COLO668 (cell line): ENCODE measurements around the gene LIPN.
"Not testable (repeated sequence)": the region's sequence is repeated elsewhere in the genome, so short reads cannot be mapped to it uniquely, and the experiment has no call there.

Experiments used
- DNase-seq: peaks from one replicate; lab custom pipeline; 2025; ENCODE audit not compliant: unreplicated experiment; lab: John Stamatoyannopoulos, UW

LIPN gene

GRCh38 chr10:88759366-88760101 lies at the start of gene LIPN:
Gene LIPN (plus strand): TSS chr10:88760020. CDS start chr10:88761406, 1,386 bp downstream.
- DNase-seq = no peak

GRCh38 chr10:88715517-88715916 lies 44.3 kb upstream of the LIPN start:
- DNase-seq = no peak

GRCh38 chr10:88721392-88721791 lies 38.4 kb upstream of the LIPN start:
- no peak for DNase-seq

GRCh38 chr10:88725798-88726197 lies 34.0 kb upstream of the LIPN start:
- no peak for DNase-seq

GRCh38 chr10:88728107-88728763 lies 31.6 kb upstream of the LIPN start:
- DNase-seq = peak; percentile 1

GRCh38 chr10:88730864-88731263 lies 29.0 kb upstream of the LIPN start:
- DNase-seq = no peak

GRCh38 chr10:88731296-88731695 lies 28.5 kb upstream of the LIPN start:
- no peak for DNase-seq

GRCh38 chr10:88733215-88733614 lies 26.6 kb upstream of the LIPN start:
- no peak for DNase-seq

GRCh38 chr10:88735661-88736060 lies 24.2 kb upstream of the LIPN start:
- DNase-seq = no peak

GRCh38 chr10:88741921-88742320 lies 17.9 kb upstream of the LIPN start:
- not testable (repeated sequence) for DNase-seq

- DNase-seq = no peak
Measured at GRCh38 chr10:88742448-88742847, 17.4 kb upstream of the LIPN start.

- DNase-seq = peak; percentile 38
Measured at GRCh38 chr10:88744002-88744401, 15.8 kb upstream of the LIPN start.

GRCh38 chr10:88745633-88746032 lies 14.2 kb upstream of the LIPN start:
- no peak for DNase-seq

GRCh38 chr10:88754287-88754686 lies 5.5 kb upstream of the LIPN start:
- no peak for DNase-seq

- DNase-seq = no peak
Measured at GRCh38 chr10:88755753-88756152, 4.1 kb upstream of the LIPN start.

GRCh38 chr10:88756660-88757059 lies 3.2 kb upstream of the LIPN start:
- DNase-seq = no peak

- DNase-seq = no peak
Measured at GRCh38 chr10:88762906-88763305, 3.1 kb downstream of the LIPN start.

GRCh38 chr10:88763441-88763840 lies 3.6 kb downstream of the LIPN start:
- DNase-seq = no peak

- DNase-seq = no peak
Measured at GRCh38 chr10:88764110-88764509, 4.3 kb downstream of the LIPN start.

GRCh38 chr10:88765816-88766215 lies 6.0 kb downstream of the LIPN start:
- DNase-seq = no peak

GRCh38 chr10:88769384-88769783 lies 9.6 kb downstream of the LIPN start:
- no peak for DNase-seq

- DNase-seq = no peak
Measured at GRCh38 chr10:88781206-88781605, 21.4 kb downstream of the LIPN start.

GRCh38 chr10:88782222-88782621 lies 22.4 kb downstream of the LIPN start:
- DNase-seq = no peak
